ENCODE measurements around the gene PRDM16.

- no peak for TF ChIP-seq CTCF (conservative IDR thresholded peaks at IDR 0.05; ENCODE audit: low read depth in 2 of 2)
- TF ChIP-seq REST (IDR thresholded peaks at IDR 0.05; ENCODE audit: unreplicated experiment), result no peak
- no peak for TF ChIP-seq EZH2 (IDR thresholded peaks at IDR 0.05; ENCODE audit: low read depth, unreplicated experiment)
- TF ChIP-seq POLR2AphosphoS5 (IDR thresholded peaks at IDR 0.05; ENCODE audit: low read depth), result no peak
- no peak for TF ChIP-seq EZH2phosphoT487 (IDR thresholded peaks at IDR 0.05; ENCODE audit: unreplicated experiment)
- no peak for TF ChIP-seq JUNB (IDR thresholded peaks at IDR 0.05; ENCODE audit: unreplicated experiment)
Observed at GRCh38 chr1:3076363-3076740, 7.3 kb downstream of the PRDM16 start.

All from GM23338 (cell line).